Right lobe of liver (tissue), 4 donors: ENCODE results near the gene ADAM12.

Experiments used
- CTCF ChIP-seq, 4 donors: fragments of 200-600 bp in 3 of 4; fragments of 450-650 bp in 1 of 4; IDR thresholded peaks; one replicate each; pipeline versions ENCODE4 v1.5.1 to v1.8.0; 2016 to 2022; ENCODE audit warnings: antibody characterized with exemption in 4 of 4, mild to moderate bottlenecking in 2 of 4
- POLR2A ChIP-seq: fragments of 450-650 bp; IDR thresholded peaks from one replicate; pipeline ENCODE4 v1.6.1; 2017; ENCODE audit warnings: antibody characterized with exemption, mild to moderate bottlenecking
- donor health status: DM: no; HTN: no; CAD: no.
- donor health status: DM: no; HTN: no; CAD: no.
- donor health status: DM: no; HTN: yes; CAD: no.

- TF ChIP-seq CTCF (IDR thresholded peaks at IDR 0.05): no peak
- TF ChIP-seq POLR2A: no peak
These were observed 200.9 kb downstream of the ADAM12 start for GRCh38 chr10:126187399-126187798.
